ENCODE measurements around the gene NOCT. TPM values are rescaled to one million over a fixed set of nuclear protein-coding genes. Genes with fewer than 3 reads are reported as not detected.
"Not testable (repeated sequence)": the region's sequence is repeated elsewhere in the genome, so short reads cannot be mapped to it uniquely, and the experiment has no call there.

Gene NOCT
- total RNA-seq, 2 donors from 2014 or later: 4.5 to 13.5 TPM

DNA sequence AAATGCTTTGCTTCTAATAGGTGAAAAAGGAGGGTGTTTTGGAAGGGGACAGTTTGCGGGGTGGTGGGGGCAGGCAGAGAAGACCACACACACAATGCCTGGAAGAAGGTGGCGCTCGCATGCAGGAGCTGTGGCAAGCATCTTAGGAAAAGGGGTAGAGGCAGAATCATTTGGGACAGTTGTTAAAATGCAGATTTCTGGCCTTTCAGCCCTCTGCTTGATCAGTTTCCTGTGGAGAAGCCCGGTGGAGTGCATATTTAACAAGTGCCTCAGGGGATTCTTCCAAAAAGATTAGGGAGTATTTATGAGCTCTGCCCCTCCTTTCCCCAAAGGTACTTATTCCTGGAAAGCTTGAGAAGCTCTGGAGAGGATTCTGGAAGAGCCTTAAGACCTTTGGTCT lies 4.8 kb downstream of the NOCT start:
- DNase-seq: no peak

GRCh38 chr4:139021071-139021470 lies 5.5 kb downstream of the NOCT start:
- H3K27ac ChIP-seq; H3K9ac ChIP-seq (ENCODE audit: low read depth in 2 of 2, low read length in 2 of 2); H3K4me1 ChIP-seq; H3K27me3 ChIP-seq; H3K9me3 ChIP-seq; H3K36me3 ChIP-seq; DNase-seq; intact Hi-C loops (cut with DNase I); H3K4me3 ChIP-seq: not testable (repeated sequence)

More for the DNA sequence above, 4.8 kb downstream of the NOCT start:
- Histone ChIP-seq H3K4me1 (no peaks in the 10 kb centered on the region), H3K36me3 (no peaks in the 10 kb centered on the region), H3K27me3 (no peaks in the 10 kb centered on the region), H3K9me3 (no peaks in the 10 kb centered on the region), H3K27ac (no peak overlapping the region), H3K9ac (ENCODE audit: low read depth in 2 of 2, low read length in 2 of 2) (no peak overlapping the region), H3K4me3 (no peak overlapping the region)
- TF ChIP-seq CTCF (IDR thresholded peaks at IDR 0.05): no peak
- intact Hi-C loops (cut with DNase I): no loop called here

DNA sequence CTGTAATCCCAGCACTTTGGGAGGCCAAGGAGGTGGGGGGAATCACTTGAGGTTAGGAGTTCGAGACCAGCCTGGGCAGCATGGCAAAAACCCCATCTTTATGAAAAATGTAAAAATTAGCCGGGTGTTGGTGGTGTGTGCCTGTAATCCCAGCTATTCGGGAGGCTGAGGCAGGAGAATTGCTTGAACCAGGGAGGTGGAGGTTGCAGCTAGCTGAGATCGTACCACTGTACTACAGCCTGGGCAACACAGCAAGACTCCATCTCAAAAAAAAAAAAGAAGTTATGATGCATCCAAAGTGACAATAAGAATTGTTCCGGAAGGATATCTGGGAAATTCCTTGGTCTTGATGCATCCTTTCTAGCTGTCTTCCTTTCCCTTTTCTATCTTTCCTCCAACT lies 7.3 kb downstream of the NOCT start:
- Histone ChIP-seq H3K9ac (ENCODE audit: low read depth in 2 of 2, low read length in 2 of 2) (no peak overlapping the region), H3K4me1 (no peaks in the 10 kb centered on the region), H3K9me3 (no peaks in the 10 kb centered on the region), H3K27me3 (no peaks in the 10 kb centered on the region), H3K36me3 (no peaks in the 10 kb centered on the region), H3K27ac (no peak overlapping the region), H3K4me3 (no peak overlapping the region)
- intact Hi-C loops (cut with DNase I): no loop called here
- no peak for TF ChIP-seq CTCF (IDR thresholded peaks at IDR 0.05)
- DNase-seq: no peak

DNA sequence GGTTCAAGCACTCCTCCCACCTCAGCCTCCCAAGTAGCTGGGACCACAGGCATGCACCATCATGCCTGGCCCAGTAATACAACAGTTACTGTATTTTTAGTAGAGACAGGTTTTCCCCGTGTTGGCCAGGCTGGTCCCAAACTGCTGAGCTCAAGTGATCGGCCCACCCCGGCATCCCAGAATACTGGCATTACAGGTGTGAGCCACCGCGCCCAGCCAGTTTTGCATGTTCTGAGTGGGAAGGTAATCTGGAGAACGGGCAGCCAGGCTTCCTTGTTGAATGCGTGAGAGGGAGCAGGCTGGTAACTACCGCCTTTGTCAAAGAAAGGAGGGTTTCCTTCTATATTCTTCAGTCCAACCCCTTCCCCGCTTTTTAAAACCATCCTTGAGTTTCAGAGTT lies 9.1 kb downstream of the NOCT start:
- Histone ChIP-seq H3K4me3 (no peak overlapping the region), H3K9ac (ENCODE audit: low read depth in 2 of 2, low read length in 2 of 2) (no peak overlapping the region), H3K4me1 (no peaks in the 10 kb centered on the region), H3K9me3 (no peaks in the 10 kb centered on the region), H3K27ac (no peak overlapping the region), H3K27me3 (no peaks in the 10 kb centered on the region), H3K36me3 (no peaks in the 10 kb centered on the region)
- no peak for DNase-seq
- intact Hi-C loops (cut with DNase I): no loop called here
- TF ChIP-seq CTCF (IDR thresholded peaks at IDR 0.05): no peak

DNA sequence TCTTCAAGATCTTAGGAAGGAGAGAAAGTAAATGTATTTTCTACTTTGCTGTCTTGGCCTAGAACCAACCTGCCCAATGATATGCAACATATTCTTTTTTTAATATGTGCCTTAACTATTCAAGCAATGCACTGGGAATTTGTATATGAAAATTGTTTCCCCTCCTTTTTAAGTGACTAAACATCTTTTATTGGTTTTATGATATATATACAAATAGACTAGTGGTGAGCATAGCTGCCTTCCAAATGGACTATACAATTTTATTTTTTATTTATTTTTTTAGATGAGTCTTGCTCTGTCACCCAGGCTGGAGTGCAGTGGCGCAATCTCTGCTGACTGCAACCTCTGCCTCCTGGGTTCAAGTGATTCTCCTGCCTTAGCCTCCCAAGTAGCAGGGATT lies 10.3 kb downstream of the NOCT start:
- Histone ChIP-seq H3K4me3 (no peak overlapping the region), H3K27ac (no peak overlapping the region), H3K4me1 (no peaks in the 10 kb centered on the region), H3K36me3 (no peaks in the 10 kb centered on the region), H3K9me3 (no peaks in the 10 kb centered on the region), H3K9ac (ENCODE audit: low read depth in 2 of 2, low read length in 2 of 2) (no peak overlapping the region), H3K27me3 (no peaks in the 10 kb centered on the region)
- no peak for TF ChIP-seq CTCF (IDR thresholded peaks at IDR 0.05)
- intact Hi-C loops (cut with DNase I): no loop called here
- DNase-seq: no peak

GRCh38 chr4:139027776-139028175 lies 12.2 kb downstream of the NOCT start:
- Histone ChIP-seq H3K9me3 (no peaks in the 10 kb centered on the region), H3K4me1 (no peaks in the 10 kb centered on the region), H3K4me3 (no peak overlapping the region), H3K9ac (ENCODE audit: low read depth in 2 of 2, low read length in 2 of 2) (no peak overlapping the region), H3K36me3 (no peaks in the 10 kb centered on the region), H3K27ac (no peak overlapping the region), H3K27me3 (no peaks in the 10 kb centered on the region)
- intact Hi-C loops (cut with DNase I): no loop called here
- DNase-seq: no peak
- TF ChIP-seq CTCF (IDR thresholded peaks at IDR 0.05): no peak

Measured in colonic mucosa (tissue), 4 donors.